CD4-positive, alpha-beta T cell treated with Interleukin-6 for 4 hours (primary cell): ENCODE measurements around the gene CENPF.
"Not testable (repeated sequence)": the region's sequence is repeated elsewhere in the genome, so short reads cannot be mapped to it uniquely, and the experiment has no call there.

Source experiments
- DNase-seq: peaks from one replicate; pipeline ENCODE4 v3.0.0-alpha.2; 2020; ENCODE audit warnings: mixed read lengths

Gene CENPF

GRCh38 chr1:214662223-214662785 is 59.3 kb downstream of the CENPF start:
- DNase-seq: no peak

- no peak for DNase-seq
Measured at GRCh38 chr1:214664651-214665433, 61.8 kb downstream of the CENPF start.

GRCh38 chr1:214665606-214666110 is 62.7 kb downstream of the CENPF start:
- DNase-seq: no peak

DNA sequence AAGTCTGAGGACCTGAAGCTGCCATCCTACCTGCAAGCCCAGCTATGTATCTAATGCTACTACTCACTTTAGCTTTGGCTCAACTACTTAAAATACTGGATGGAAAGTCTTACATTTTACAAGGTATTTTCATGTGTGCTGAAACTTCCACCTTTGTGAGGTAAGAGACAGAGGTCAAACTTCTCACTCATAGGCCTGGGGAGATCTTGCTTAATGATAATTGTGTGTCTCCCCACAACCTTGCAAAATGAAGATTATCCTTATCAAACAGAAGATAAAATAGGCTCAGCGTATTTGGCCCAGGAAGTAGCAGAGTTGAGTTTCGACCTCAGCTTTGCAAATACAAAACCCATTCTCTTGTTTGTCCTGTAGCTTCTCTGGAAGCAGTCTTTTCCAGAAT is 63.7 kb downstream of the CENPF start:
- no peak for DNase-seq

- DNase-seq: no peak
Measured at GRCh38 chr1:214670098-214670497, 67.1 kb downstream of the CENPF start.

DNA sequence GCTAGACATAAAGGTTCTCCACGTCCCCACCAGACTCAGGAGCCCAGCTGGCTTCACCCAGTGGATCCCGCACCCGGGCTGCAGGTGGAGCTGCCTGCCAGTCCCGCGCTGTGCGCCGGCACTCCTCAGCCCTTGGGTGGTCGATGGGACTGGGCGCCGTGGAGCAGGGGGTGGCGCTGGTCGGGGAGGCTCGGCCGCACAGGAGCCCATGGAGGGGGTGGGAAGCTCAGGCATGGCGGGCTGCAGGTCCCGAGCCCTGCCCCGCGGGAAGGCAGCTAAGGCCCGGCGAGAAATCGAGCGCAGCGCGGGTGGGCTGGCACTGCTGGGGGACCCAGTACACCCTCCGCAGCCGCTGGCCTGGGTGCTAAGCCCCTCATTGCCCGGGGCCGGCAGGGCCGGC is 70.0 kb downstream of the CENPF start:
- DNase-seq: not testable (repeated sequence)

GRCh38 chr1:214673576-214673975 is 70.6 kb downstream of the CENPF start:
- no peak for DNase-seq

DNA sequence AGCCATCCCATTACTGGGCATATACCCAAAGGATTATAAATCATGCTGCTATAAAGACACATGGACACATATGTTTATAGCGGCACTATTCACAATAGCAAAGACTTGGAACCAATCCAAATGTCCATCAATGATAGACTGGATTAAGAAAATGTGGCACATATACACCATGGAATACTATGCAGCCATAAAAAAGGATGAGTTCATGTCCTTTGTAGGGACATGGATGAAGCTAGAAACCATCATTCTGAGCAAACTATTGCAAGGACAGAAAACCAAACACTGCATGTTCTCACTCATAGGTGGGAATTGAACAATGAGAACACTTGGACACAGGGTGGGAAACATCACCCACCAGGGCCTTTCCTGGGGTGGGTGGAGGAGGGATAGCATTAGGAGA is 72.5 kb downstream of the CENPF start:
- not testable (repeated sequence) for DNase-seq

GRCh38 chr1:214676747-214677146 is 73.8 kb downstream of the CENPF start:
- DNase-seq: no peak

GRCh38 chr1:214677945-214678344 is 75.0 kb downstream of the CENPF start:
- no peak for DNase-seq

DNA sequence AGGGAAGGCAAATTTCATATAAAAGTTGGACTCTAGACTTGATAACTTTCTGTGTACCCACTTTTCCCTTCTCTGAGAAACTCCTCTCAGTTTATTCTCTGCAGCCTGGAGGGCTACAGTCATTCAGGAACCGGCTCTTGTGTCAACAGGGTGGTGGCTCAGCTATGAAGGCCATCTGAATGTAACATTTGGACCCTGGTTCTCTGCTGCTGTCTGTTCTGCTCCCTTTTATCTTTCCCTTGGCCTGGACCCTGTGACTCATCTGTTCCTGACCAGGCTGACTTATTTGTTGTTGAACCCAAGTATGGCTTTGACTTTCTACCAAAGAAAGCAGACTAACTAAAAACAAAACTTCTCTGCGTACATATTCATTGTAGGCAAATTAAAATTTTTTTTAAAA is 75.4 kb downstream of the CENPF start:
- DNase-seq: no peak

GRCh38 chr1:214683621-214684020 is 80.6 kb downstream of the CENPF start:
- DNase-seq: no peak

GRCh38 chr1:214685906-214686305 is 82.9 kb downstream of the CENPF start:
- DNase-seq: no peak

GRCh38 chr1:214686497-214686896 is 83.5 kb downstream of the CENPF start:
- no peak for DNase-seq

DNA sequence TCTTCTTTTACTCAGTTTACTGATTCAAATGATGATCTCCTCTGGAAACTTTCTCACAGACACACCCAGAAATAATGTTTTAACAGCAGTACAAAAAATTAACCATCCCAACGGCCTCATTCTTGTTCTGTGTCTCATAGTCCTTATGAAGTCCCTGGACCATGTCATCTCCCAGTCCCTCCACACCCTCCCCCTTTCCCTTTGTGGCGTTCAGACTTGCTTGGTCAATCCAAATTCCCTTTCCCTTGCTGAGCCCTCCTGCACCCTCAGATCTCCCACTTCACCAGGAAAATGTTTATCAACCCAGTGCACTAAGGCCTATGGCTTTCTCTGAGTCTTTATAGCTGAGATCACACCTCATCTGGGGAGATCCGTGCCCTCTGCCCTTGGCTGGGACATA is 85.9 kb downstream of the CENPF start:
- no peak for DNase-seq

- no peak for DNase-seq
Measured at GRCh38 chr1:214694769-214695168, 91.8 kb downstream of the CENPF start.

DNA sequence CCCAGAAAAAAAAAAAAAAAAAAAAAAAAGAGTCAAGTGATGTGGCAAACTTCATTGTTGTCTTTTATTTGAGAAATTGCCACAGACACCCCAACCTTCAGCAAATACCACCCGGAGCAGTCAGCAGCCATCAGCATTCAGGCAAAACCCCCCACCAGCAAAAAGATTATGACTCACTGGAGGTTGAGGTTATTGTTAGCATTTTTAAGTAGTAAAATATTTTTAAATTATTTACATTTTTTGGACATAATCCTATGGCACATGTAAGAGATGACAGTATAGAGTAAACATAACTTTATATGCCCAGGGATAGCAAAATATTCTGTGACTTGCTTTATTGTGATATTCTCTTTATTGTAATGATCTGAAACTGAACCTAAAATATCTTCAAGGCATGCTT is 95.6 kb downstream of the CENPF start:
- no peak for DNase-seq

GRCh38 chr1:214700437-214700836 is 97.4 kb downstream of the CENPF start:
- DNase-seq: no peak

DNA sequence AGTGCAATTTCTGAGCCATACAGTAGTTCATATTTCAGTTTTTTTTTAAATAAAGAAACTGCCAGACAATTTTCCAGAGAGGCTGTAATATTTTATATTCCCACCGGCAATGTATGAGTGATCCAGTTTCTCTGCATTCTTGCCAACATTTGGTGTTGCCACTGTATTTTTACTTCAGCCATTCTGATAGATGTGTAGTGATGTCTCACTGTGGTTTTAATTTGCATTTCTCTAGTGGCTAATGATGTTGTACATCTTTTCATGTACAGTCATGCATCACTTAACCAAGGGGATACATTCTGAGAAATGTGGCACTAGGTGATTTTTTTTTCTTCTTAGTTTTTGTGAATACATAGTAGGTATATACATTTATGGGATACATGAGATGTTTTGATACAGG is 99.6 kb downstream of the CENPF start:
- no peak for DNase-seq

- no peak for DNase-seq
Measured at GRCh38 chr1:214707306-214708087, 104.5 kb downstream of the CENPF start.

GRCh38 chr1:214708321-214708955 is 105.4 kb downstream of the CENPF start:
- no peak for DNase-seq

DNA sequence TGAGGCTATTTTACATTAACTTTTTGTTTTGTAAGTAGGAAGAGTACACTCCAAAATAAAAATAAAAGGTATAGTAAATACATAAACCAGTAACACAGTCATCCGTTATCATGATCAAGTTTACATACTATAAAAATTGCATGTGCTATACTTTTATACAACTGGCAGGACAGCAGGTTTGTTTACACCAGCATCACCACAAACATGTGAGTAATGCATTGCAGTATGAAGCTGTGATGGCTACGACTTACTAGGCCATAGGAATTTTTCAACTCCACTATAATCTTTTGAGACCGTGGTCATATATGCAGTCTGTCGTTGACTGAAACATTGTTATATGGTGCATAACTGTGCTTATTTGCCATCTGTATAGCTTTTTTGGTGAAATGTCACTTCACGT is 106.2 kb downstream of the CENPF start:
- no peak for DNase-seq

DNA sequence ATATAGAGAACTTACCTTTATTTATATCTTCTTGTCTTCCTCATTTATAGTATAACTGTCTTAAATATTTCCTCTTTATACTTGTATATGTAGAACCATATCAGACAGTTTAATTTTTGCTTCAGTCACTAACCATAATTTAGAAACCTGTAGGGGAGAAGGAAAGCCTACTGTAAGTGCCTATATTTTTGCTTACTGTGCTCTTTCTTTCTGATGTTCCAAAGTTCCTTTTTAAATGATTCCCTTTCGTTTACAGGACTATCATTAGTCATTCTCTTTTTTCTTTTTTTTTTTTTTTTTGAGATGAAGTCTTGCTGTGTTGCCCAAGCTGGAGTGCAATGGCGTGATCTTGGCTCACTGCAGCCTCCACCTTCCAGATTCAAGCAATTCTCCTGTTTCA is 109.7 kb downstream of the CENPF start:
- no peak for DNase-seq
